Activated effector memory CD4-positive, alpha-beta T cell treated with Interleukin-2 at 50 U/mL for 16 hours (primary cell): Measurements from ENCODE around the gene RAB12.
"Not testable (repeated sequence)": the region's sequence is repeated elsewhere in the genome, so short reads cannot be mapped to it uniquely, and the experiment has no call there.

Experiments
- DNase-seq: peaks from one replicate; pipeline ENCODE4 v3.0.0-alpha.2; 2020

Gene RAB12

DNA sequence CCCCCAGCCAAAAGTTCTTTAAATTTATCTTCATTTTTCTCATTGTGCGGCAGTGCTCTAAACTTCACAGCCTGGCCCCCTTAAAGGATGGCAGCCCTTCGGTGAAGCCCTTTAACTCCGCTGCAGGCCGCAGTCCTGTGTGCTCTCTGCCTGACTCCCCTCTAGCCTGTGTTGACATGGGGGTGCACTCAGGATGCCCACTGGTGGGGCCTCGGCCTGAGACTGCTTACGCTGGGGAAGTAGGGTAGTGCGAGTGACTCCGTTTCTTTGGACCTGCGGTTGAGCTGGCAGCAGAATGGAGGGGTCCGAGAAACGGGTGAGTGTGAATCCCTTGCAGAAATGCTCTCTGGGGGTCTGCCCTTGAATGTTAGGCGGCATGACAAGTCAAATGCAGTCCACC lies 5.6 kb downstream of the RAB12 start:
- no peak for DNase-seq

DNA sequence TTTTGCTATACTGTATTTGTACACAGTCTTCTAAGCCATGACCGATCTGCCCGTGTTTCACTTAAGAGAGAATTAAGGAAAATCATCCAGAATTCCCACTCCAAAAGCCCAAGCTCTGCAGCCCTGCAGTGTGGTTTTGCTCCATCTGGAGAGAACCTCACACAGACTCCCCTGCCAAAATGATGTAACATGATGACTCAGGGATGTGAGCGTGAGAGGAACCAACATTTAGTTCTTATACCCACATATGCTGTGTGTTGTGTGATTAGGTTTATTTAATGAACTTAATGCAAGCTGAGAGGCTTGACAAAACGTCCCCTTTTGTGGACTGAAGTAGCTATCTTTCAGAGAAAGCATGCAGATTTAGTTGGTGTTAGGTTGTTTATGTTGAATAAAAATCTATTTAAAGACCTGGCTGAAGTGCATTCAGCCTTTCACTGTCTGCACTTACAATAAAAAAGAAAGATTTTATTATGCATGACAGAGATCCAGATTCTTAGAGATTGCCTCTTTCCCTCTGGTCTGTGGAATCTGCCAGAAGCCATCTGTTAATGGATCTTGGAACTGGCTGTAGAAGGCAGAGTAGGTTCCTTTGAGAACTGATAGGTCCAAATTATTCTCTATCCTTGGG lies 6.3 kb downstream of the RAB12 start:
- no peak for DNase-seq

DNA sequence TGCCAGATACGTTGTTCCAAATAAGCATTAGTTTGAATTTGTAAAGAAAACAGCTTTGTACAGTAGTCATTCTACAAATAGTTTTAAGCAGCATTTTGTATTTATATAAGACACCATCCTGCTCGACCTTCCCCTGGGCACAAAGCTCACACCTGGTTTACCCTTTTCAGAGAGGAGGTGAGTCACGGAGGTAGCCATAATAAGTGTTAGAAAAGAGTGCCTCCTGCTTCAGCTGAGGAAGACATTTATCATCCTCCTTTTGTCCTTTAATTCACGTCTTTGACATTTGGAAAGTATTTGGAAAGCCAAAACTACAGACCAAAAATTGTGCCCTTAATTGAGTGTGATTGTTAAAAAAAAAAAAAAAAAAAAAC lies 6.8 kb downstream of the RAB12 start:
- no peak for DNase-seq

DNA sequence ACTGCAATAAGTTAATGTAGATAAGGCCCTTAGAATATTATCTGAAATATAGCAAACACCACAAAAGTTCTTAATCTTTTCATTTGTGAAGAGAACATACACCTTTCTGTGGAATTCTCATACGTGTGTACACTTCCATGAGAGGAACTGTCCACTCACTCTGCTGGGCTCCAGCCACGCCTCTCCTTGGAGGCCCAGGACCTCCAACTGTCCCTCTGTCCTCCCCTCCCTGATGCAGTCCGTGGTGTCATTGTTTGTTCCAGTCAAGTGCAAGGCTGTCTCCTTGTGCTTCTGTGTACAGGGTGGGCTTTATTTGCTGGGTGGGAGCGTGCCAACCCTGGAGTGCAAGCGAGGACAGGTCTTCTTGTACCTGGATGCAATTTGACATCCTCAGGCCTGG lies 8.7 kb downstream of the RAB12 start:
- DNase-seq, result no peak

DNA sequence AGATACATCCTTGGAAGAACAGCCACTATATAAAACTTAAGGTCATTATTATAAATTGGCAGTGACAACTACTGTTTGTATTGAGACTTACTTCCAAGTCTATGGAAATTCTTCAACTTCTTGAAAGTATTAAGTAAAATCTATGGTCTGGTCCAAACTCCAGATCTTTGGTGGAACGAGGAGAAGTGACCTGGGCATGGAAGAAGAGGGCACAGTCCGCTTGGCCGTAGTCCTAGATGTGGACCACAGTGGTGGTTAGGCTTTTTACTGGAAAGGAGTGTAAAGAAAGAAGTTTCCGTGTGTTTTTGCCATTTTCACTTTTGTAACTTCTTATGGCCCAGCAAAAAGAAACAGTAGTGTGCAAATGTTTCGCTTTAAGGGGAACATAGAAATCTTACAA lies 9.8 kb downstream of the RAB12 start:
- DNase-seq, result no peak

DNA sequence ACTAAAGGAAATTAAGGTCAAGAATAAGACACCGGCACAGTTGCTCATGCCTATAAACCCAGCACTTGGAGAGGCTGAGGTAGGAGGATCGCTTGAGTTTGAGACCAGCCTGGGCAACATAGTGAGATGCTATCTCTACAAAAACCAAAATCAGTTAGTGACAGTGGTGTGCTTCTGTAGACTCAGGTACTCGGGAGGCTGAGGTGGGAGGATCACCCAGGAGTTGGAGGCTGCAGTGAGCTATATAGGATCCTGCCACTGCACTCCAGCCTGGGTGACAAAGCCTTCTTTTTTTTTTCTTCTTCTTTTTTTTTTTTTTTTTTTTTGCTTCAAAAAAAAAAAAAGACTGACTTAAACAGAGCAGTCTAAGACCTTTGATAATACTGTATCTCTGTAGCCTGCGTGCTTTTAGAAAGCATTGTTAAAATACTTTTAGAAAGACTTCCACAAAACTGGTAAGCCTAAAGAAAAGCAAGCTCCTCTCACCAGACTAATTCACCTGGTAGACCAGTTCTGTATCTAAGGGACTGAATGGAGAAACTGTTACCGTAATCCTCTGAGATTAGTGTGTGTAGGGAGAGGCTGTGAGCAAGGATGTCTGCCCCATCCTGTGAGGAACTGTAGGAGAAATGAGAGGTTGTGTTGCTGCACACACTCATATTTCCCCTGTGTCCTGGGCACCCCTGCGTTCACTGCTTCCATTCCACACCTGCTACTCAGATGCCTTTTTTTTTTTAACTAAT lies 10.8 kb downstream of the RAB12 start:
- DNase-seq, result no peak

GRCh38 chr18:8620845-8621244 lies 11.6 kb downstream of the RAB12 start:
- DNase-seq, result no peak

DNA sequence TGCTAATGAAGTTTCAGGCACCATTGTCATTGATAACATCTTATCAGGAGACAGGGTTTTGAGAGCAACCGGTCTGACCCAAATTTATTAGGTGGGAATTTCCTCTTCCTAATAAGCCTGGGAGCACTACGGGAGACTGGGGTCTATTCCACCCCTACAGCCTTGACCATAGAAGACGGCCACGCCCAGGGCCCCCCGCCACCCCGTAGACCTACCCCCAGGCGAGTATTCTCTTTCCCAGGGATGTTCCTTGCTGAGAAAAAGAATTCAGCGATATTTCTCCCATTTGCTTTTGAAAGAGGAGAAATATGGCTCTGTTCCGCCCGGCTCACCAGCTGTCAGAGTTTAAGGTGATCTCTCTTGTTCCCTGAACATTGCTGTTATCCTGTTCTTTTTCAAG lies 13.4 kb downstream of the RAB12 start:
- not testable (repeated sequence) for DNase-seq

DNA sequence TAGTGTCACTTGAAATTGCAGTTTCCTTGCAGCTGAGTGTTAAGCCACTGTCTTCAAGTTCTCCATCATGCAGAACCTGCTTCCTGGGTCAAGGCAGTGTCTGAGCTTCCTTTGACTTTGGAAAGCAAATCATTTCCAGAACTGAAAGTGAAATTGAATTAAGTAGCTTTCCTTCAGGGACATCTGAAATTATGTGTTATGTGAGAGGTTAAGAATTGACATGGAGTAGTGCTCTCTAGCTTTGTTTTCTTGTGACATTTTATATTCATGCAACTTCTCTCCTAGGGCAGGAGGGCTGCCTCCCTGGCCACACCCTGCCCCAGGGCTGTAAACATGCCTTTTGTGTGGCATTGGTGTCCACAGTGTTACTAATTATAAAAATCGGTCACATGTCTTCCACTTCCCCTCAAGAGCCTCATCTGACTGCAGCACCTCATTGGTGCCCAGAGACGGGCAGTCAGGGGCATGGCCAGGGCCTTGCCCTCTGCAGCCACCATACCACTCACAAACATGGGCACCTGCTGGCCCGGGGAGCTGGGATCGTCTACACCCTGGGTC lies 14.4 kb downstream of the RAB12 start:
- no peak for DNase-seq

GRCh38 chr18:8625461-8626092 lies 16.3 kb downstream of the RAB12 start:
- no peak for DNase-seq

DNA sequence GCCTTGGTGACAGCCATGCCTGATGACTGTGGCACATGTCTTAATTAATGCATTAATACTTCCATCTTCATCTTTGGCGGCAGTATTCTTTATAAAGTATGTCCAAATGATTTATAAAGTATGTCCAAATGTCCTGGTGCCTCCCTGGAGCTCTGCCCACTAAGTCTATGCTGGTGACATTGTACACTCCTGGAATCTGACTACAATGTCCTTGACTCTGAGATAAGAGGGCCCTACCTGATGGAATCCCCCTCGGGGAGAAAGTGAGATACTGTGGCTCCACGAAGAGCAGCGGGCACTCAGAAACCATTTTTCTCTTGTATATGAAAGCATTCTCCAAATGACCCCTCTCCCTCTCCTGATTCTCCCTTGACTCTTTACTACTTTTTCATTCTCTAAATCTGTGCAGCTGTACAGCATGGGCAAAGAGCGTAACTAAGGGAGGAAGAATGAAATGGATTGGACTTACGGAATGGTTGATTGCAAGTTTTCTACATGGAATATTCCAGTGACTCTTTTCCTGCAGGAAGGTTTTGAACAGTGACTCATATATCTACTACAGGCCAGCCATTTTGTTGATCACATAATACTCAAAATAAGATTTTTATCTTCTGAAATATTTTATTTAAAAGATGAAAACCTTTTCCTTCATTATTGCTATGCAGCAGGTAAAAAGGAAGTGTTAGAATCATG lies 17.3 kb downstream of the RAB12 start:
- no peak for DNase-seq

DNA sequence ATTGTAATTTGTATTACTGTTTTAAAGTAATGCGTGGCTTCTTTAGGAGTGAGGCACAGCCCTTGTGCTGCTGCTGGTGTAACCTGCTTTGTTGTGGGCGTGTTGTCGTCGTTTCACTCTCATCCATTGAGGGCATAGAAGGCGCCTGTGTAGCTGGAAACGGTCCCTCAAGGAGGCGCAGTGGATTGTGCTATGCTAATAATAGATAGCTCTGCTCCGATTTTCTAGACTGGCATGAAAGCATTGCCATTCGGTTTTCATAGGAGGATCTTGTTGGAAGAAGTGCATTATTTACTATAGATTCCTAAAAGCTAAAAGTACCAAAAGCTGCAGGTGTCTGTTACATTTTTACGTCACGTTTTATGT lies 17.9 kb downstream of the RAB12 start:
- DNase-seq, result no peak

DNA sequence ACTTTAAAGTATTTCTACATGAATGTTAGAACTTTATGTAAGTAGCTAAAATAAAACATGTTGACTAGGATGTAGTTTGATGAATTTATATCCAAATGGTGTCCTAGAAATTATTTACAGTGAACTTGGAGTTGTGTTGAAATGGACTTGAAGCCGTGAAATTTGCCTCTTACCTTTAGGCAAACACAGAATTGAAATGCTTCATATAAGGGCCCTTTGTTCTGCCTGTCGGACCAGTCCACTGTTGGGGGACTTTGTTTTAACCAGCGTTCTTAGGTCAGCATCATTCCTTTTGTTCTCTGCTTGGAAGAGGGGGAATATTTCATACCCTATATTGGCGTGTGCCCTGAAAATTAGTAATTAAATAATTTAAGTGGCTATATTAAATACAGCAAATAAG lies 18.3 kb downstream of the RAB12 start:
- DNase-seq, result no peak

GRCh38 chr18:8629602-8630001 lies 20.4 kb downstream of the RAB12 start:
- DNase-seq, result no peak

GRCh38 chr18:8630546-8630945 lies 21.3 kb downstream of the RAB12 start:
- no peak for DNase-seq

- DNase-seq, result no peak
These were observed 22.0 kb downstream of the RAB12 start for GRCh38 chr18:8631265-8631664.

DNA sequence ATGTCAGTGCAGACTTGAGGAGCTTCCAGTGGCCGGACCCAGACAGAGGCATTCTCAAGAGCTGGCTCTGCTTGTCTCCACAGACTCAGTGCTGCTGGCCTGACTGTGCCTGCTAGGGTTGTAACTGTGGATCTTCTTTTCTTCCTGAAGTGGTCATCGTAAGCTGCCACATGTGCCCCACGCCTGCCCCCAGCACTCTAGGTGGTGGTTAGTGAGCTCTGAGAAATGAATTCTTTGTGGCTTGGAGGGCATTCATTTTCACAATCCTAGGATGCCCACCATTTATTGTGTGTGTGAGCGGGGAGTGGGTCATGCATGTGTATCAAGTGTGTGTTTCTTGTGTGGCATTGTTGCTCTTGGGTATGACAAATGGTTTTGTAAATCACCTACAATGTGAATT lies 23.1 kb downstream of the RAB12 start:
- DNase-seq, result no peak

DNA sequence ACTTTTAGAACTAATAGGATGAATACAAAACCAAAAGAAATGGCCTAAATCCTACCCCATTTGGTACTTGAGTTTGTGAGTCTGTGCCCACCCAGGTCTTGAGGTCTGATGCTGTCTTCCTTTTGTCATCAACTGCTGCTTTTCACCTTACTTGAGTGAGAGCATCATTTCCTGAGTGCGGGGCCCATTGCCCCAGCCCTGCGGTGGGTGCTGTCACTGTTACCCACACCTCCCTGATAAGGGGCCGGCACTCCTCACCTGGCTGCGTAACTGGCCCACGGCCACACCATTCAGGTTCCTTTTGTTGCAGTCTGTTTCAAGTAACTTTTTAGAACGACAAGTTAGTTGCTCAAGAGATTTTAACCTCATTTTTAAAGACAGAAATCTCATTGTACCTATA lies 25.3 kb downstream of the RAB12 start:
- no peak for DNase-seq

DNA sequence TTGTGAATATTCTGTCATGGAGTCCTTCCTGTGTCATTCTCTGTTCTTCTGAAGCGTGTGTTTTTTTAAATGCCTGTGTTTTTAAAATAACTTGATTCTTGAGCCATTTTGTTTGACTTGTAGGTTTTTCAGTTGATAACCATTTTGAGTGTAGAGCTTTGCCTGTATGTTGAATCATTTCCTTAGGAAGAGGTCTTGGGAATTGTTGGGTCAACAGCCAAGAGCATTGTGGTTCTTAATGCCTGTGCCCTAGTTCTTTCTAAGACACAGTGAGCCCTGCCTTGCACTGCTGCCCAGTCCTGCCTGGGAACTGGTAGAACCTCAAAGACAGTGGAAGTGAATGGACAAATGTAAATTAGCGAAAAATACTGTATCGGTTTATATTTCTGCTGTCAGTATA lies 25.9 kb downstream of the RAB12 start:
- DNase-seq, result no peak

DNA sequence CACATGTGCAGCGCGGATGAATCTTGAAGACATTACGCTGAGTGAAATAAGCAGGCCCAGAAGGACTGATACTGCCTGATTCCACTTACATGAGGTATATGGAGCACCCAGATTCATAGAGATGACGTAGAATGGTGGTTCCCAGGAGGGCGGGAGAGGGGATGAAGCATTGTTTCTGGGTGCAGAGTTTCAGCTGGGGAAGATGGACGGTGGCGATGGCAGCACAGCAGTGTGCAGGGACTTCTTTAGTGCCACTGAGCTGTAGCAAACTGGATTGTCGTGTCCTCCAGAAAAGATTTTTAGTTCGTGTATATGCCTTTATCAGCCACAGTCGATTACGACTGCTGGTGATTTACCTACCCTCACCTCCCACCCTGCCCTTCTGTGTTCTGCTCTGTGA lies 30.5 kb downstream of the RAB12 start:
- DNase-seq, result no peak

GRCh38 chr18:8643326-8643878 lies 34.2 kb downstream of the RAB12 start:
- no peak for DNase-seq

- DNase-seq, result not testable (repeated sequence)
These were observed 38.1 kb downstream of the RAB12 start for GRCh38 chr18:8647359-8647758.
